ENCODE data around the gene TTLL10. TPM values are rescaled to one million over a fixed set of nuclear protein-coding genes. Genes with fewer than 3 reads are reported as not detected.

Gene TTLL10
- total and polyA plus RNA-seq, 5 donors from 2014 or later, result not detected

- Mint-ChIP-seq H3K4me1 (peaks cover 0 to 5% (median 0%) of the 10 kb centered on the region in 4 donors), H3K27me3 (peaks cover 7% of the 10 kb centered on the region), H3K27ac (no peak overlapping the region), H3K9me3 (peaks cover 0 to 3% (median 0%) of the 10 kb centered on the region in 7 donors), H3K4me3 (no peak overlapping the region), H3K36me3 (no peaks in the 10 kb centered on the region)
- Histone ChIP-seq H3K9me3 (ENCODE audit: control insufficient read depth in 2 of 2, low read length in 2 of 2) (no peaks in the 10 kb centered on the region), H3K4me3 (ENCODE audit: low read depth, low read length) (no peak overlapping the region), H3K4me1 (ENCODE audit: control insufficient read depth, insufficient read depth, low read length, poor library complexity, severe bottlenecking) (peaks cover 6% of the 10 kb centered on the region), H3K27me3 (ENCODE audit: control insufficient read depth, insufficient read depth, low read length) (no peaks in the 10 kb centered on the region), H3K36me3 (ENCODE audit: control insufficient read depth, insufficient read depth, low read length) (no peaks in the 10 kb centered on the region), H3K27ac (ENCODE audit: insufficient read depth, low read length, poor library complexity, severe bottlenecking) (no peak overlapping the region)
- ATAC-seq (ENCODE audit: low read depth in 2 of 2) (no peak), DNase-seq (peak in 1 of 3 donors; percentile 1)
Measured at GRCh38 chr1:1183221-1183747, 9.6 kb downstream of the TTLL10 start.

DNA sequence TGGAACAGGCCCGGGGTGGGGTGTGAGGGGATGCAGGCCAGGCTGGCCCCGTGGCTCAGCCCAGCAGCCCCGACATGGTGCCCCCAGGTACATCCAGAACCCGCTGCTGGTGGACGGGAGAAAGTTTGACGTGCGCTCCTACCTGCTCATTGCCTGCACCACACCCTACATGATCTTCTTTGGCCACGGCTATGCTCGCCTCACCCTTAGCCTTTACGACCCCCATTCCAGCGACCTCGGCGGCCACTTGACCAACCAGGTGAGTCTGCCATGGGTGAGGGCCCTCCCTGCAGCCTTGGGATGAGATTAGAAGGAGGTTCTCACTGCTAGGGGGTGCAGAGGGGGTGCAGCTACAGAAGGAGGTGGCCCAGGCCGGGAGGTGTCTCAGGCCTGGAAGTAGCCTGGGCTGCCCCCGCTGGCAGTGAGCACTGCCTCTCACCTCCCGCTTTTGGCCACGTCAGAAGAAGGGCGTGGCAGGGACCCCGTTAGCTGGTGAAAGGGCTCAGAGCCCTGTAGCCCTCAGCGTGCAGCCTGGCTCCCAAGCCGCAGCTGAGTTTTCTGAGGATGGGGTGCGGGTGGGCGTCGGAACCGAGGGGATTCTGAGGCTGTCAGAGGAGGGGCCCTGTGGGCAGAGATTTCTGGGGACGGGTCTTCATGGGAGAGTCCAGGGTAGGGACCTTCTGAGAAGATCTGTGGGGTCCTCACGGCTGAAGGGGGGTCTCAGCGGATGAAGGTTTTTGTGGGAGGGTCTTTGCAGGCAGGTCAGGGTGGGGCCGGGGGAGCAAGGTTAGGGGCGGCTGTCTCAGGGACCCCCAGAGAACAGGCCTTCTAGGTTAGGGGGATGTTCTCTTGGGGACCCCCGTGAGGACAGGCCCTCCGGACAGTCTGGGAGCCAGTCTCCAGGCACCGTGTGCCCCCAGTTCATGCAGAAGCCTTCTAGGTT lies 10.4 kb downstream of the TTLL10 start:
- Mint-ChIP-seq H3K9me3 (peaks cover 0 to 3% (median 0%) of the 10 kb centered on the region in 7 donors), H3K4me3 (no peak overlapping the region), H3K27me3 (peaks cover 7% of the 10 kb centered on the region), H3K27ac (no peak overlapping the region), H3K36me3 (no peaks in the 10 kb centered on the region), H3K4me1 (peaks cover 0 to 5% (median under 1%) of the 10 kb centered on the region in 4 donors)
- peaks cover 6% of the 10 kb centered on the region for H3K4me1 ChIP-seq (ENCODE audit: control insufficient read depth, insufficient read depth, low read length, poor library complexity, severe bottlenecking)
- no peaks in the 10 kb centered on the region for H3K27me3 ChIP-seq (ENCODE audit: control insufficient read depth, insufficient read depth, low read length)
- H3K36me3 ChIP-seq (ENCODE audit: control insufficient read depth, insufficient read depth, low read length), result no peaks in the 10 kb centered on the region
- no peak overlapping the region for H3K27ac ChIP-seq (ENCODE audit: insufficient read depth, low read length, poor library complexity, severe bottlenecking)
- DNase-seq (peak in 1 of 3 donors; percentile 1), ATAC-seq (ENCODE audit: low read depth in 2 of 2) (no peak)
- H3K9me3 ChIP-seq (ENCODE audit: control insufficient read depth in 2 of 2, low read length in 2 of 2), result no peaks in the 10 kb centered on the region
- H3K4me3 ChIP-seq (ENCODE audit: low read depth, low read length), result no peak overlapping the region

DNA sequence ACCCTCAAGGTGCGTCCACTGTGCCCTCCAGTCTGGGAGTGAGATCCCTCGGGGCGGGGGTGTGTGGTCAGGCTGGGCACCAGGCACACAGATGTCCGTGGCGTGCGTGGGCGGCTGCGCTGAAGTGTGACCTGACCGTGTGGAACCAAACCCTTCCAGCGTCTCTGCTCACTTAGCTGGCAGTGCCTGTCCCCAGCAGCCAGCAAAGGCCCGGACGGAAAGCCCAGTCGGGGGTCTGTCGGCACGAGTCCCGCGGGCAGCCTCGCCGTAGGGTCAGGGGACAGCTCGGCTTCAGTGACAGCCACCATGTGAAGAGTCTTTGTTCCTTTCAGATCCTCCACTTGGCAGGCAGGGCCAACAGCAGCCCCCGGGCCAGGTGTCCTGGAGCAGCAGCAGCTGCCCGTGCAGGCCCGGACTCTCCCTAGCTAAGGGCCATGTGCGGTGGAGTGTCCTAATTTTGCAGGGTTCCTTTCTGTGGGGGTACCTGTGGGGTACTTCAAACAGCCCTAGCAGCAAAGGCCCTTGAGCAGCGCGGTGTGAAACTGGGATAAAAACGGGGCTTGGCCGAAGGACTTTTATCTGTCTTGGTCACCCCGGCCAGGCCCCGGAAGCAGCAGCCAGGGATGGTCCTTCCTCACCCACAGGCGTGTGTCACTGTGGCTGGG lies 11.6 kb downstream of the TTLL10 start:
- Histone ChIP-seq H3K36me3 (ENCODE audit: control insufficient read depth, insufficient read depth, low read length) (no peaks in the 10 kb centered on the region), H3K4me1 (ENCODE audit: control insufficient read depth, insufficient read depth, low read length, poor library complexity, severe bottlenecking) (peaks cover 6% of the 10 kb centered on the region), H3K4me3 (ENCODE audit: low read depth, low read length) (no peak overlapping the region), H3K9me3 (ENCODE audit: control insufficient read depth in 2 of 2, low read length in 2 of 2) (no peaks in the 10 kb centered on the region), H3K27me3 (ENCODE audit: control insufficient read depth, insufficient read depth, low read length) (no peaks in the 10 kb centered on the region), H3K27ac (ENCODE audit: insufficient read depth, low read length, poor library complexity, severe bottlenecking) (no peak overlapping the region)
- DNase-seq, result peak in 1 of 3 donors; percentile 1
- Mint-ChIP-seq H3K27ac (no peak overlapping the region), H3K36me3 (no peaks in the 10 kb centered on the region), H3K4me3 (no peak overlapping the region), H3K27me3 (peaks cover 7% of the 10 kb centered on the region), H3K4me1 (peaks cover 0 to 6% (median 2%) of the 10 kb centered on the region in 4 donors), H3K9me3 (peaks cover 0 to 3% (median 0%) of the 10 kb centered on the region in 7 donors)
- no peak for ATAC-seq (ENCODE audit: low read depth in 2 of 2)

- H3K27me3 ChIP-seq (ENCODE audit: control insufficient read depth, insufficient read depth, low read length), result no peaks in the 10 kb centered on the region
- H3K4me3 Mint-ChIP-seq, result no peak overlapping the region
- peaks cover 0 to 6% (median 3%) of the 10 kb centered on the region in 7 donors for H3K9me3 Mint-ChIP-seq
- H3K36me3 ChIP-seq (ENCODE audit: control insufficient read depth, insufficient read depth, low read length), result no peaks in the 10 kb centered on the region
- no peak for ATAC-seq (ENCODE audit: low read depth in 2 of 2)
- H3K36me3 Mint-ChIP-seq, result no peaks in the 10 kb centered on the region
- peaks cover 11% of the 10 kb centered on the region for H3K27me3 Mint-ChIP-seq
- H3K27ac ChIP-seq (ENCODE audit: insufficient read depth, low read length, poor library complexity, severe bottlenecking), result no peak overlapping the region
- no peak for DNase-seq
- peaks cover 2% of the 10 kb centered on the region for H3K4me1 ChIP-seq (ENCODE audit: control insufficient read depth, insufficient read depth, low read length, poor library complexity, severe bottlenecking)
- no peak overlapping the region for H3K4me3 ChIP-seq (ENCODE audit: low read depth, low read length)
- H3K27ac Mint-ChIP-seq, result no peak overlapping the region
- peaks cover 0 to 6% (median 1%) of the 10 kb centered on the region in 4 donors for H3K4me1 Mint-ChIP-seq
- no peaks in the 10 kb centered on the region for H3K9me3 ChIP-seq (ENCODE audit: control insufficient read depth in 2 of 2, low read length in 2 of 2)
Measured at GRCh38 chr1:1187938-1188337, 14.3 kb downstream of the TTLL10 start.

- H3K36me3 Mint-ChIP-seq, result no peaks in the 10 kb centered on the region
- H3K27ac Mint-ChIP-seq, result peak overlapping the region in 1 of 3 donors; percentile 78
- H3K9me3 ChIP-seq (ENCODE audit: control insufficient read depth in 2 of 2, low read length in 2 of 2), result no peaks in the 10 kb centered on the region
- H3K4me3 ChIP-seq (ENCODE audit: low read depth, low read length), result no peak overlapping the region
- no peaks in the 10 kb centered on the region for H3K27me3 ChIP-seq (ENCODE audit: control insufficient read depth, insufficient read depth, low read length)
- no peak overlapping the region for H3K4me3 Mint-ChIP-seq
- H3K4me1 ChIP-seq (ENCODE audit: control insufficient read depth, insufficient read depth, low read length, poor library complexity, severe bottlenecking), result no peaks in the 10 kb centered on the region
- no peak overlapping the region for H3K27ac ChIP-seq (ENCODE audit: insufficient read depth, low read length, poor library complexity, severe bottlenecking)
- H3K4me1 Mint-ChIP-seq, result peaks cover 0 to 6% (median 0%) of the 10 kb centered on the region in 4 donors
- no peaks in the 10 kb centered on the region for H3K36me3 ChIP-seq (ENCODE audit: control insufficient read depth, insufficient read depth, low read length)
- DNase-seq (no peak), ATAC-seq (ENCODE audit: low read depth in 2 of 2) (no peak)
- H3K27me3 Mint-ChIP-seq, result peaks cover 11% of the 10 kb centered on the region
- peaks cover 0 to 6% (median 3%) of the 10 kb centered on the region in 7 donors for H3K9me3 Mint-ChIP-seq
Measured at GRCh38 chr1:1189111-1189510, 15.4 kb downstream of the TTLL10 start.

GRCh38 chr1:1191734-1192133 lies 18.1 kb downstream of the TTLL10 start:
- H3K4me1 Mint-ChIP-seq, result peaks cover 0 to 6% (median 0%) of the 10 kb centered on the region in 4 donors
- Histone ChIP-seq H3K27ac (ENCODE audit: insufficient read depth, low read length, poor library complexity, severe bottlenecking) (no peak overlapping the region), H3K27me3 (ENCODE audit: control insufficient read depth, insufficient read depth, low read length) (no peaks in the 10 kb centered on the region), H3K36me3 (ENCODE audit: control insufficient read depth, insufficient read depth, low read length) (no peaks in the 10 kb centered on the region), H3K4me3 (ENCODE audit: low read depth, low read length) (no peak overlapping the region), H3K4me1 (ENCODE audit: control insufficient read depth, insufficient read depth, low read length, poor library complexity, severe bottlenecking) (no peaks in the 10 kb centered on the region), H3K9me3 (ENCODE audit: control insufficient read depth in 2 of 2, low read length in 2 of 2) (no peaks in the 10 kb centered on the region)
- peaks cover 4% of the 10 kb centered on the region for H3K27me3 Mint-ChIP-seq
- H3K27ac Mint-ChIP-seq, result no peak overlapping the region
- ATAC-seq (ENCODE audit: low read depth in 2 of 2), result no peak
- no peak for DNase-seq
- no peaks in the 10 kb centered on the region for H3K36me3 Mint-ChIP-seq
- no peak overlapping the region for H3K4me3 Mint-ChIP-seq
- H3K9me3 Mint-ChIP-seq, result peaks cover 0 to 10% (median 5%) of the 10 kb centered on the region in 7 donors

DNA sequence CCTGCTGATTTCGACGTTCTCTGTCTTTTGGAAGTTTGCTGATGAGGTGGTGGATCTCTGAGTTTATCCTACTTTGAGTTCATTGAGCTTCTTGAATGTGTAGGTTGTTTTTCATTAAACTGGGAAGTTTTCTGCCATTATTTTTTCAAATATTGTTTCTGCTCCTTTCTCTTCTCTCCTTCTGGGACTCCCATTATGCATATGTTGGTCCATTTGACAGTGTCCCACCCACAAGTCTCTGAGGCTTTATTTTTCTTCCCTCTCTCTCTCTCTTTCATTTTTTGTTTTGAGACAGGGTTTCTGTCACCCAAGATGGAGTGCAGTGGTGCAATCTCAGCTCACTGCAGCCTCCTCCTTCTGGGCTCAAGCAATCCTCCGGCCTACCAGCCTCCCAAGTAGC lies 21.0 kb downstream of the TTLL10 start:
- Mint-ChIP-seq H3K27me3 (peaks cover 4% of the 10 kb centered on the region), H3K9me3 (peaks cover 0 to 10% (median 5%) of the 10 kb centered on the region in 7 donors), H3K4me3 (peak overlapping the region in 1 of 4 donors; percentile 38), H3K4me1 (peaks cover 0 to 2% (median 0%) of the 10 kb centered on the region in 4 donors), H3K36me3 (no peaks in the 10 kb centered on the region), H3K27ac (no peak overlapping the region)
- Histone ChIP-seq H3K9me3 (ENCODE audit: control insufficient read depth in 2 of 2, low read length in 2 of 2) (no peaks in the 10 kb centered on the region), H3K4me1 (ENCODE audit: control insufficient read depth, insufficient read depth, low read length, poor library complexity, severe bottlenecking) (no peaks in the 10 kb centered on the region), H3K36me3 (ENCODE audit: control insufficient read depth, insufficient read depth, low read length) (no peaks in the 10 kb centered on the region), H3K4me3 (ENCODE audit: low read depth, low read length) (no peak overlapping the region), H3K27ac (ENCODE audit: insufficient read depth, low read length, poor library complexity, severe bottlenecking) (no peak overlapping the region), H3K27me3 (ENCODE audit: control insufficient read depth, insufficient read depth, low read length) (no peaks in the 10 kb centered on the region)
- DNase-seq, result no peak
- ATAC-seq (ENCODE audit: low read depth in 2 of 2), result no peak
